ENCODE data around the gene CROCC2.

GRCh38 chr2:240914645-240915525, 8.7 kb downstream of the CROCC2 start:
- TF ChIP-seq ZNF660 (tag by site-specific recombination; IDR thresholded peaks at IDR 0.05) (no peak), ZNF792 (tag by site-specific recombination; IDR thresholded peaks at IDR 0.05) (no peak), ZNF416 (tag by site-specific recombination; IDR thresholded peaks at IDR 0.05) (no peak), ZNF514 (tag by site-specific recombination; IDR thresholded peaks at IDR 0.05) (no peak), ZNF23 (tag by site-specific recombination; IDR thresholded peaks at IDR 0.05; ENCODE audit: borderline replicate concordance) (no peak), ZNF776 (tag by site-specific recombination; IDR thresholded peaks at IDR 0.05; ENCODE audit: borderline replicate concordance) (no peak), SCRT1 (tag by site-specific recombination; IDR thresholded peaks at IDR 0.05; ENCODE audit: borderline replicate concordance) (no peak), ZNF16 (tag by site-specific recombination; IDR thresholded peaks at IDR 0.05; ENCODE audit: low read depth) (no peak), ZNF202 (tag by site-specific recombination; IDR thresholded peaks at IDR 0.05; ENCODE audit: borderline replicate concordance) (no peak), ZNF121 (tag by site-specific recombination; IDR thresholded peaks at IDR 0.05) (no peak), ZNF112 (tag by site-specific recombination; IDR thresholded peaks at IDR 0.05) (no peak)
- TF ChIP-seq, protein P1, sequence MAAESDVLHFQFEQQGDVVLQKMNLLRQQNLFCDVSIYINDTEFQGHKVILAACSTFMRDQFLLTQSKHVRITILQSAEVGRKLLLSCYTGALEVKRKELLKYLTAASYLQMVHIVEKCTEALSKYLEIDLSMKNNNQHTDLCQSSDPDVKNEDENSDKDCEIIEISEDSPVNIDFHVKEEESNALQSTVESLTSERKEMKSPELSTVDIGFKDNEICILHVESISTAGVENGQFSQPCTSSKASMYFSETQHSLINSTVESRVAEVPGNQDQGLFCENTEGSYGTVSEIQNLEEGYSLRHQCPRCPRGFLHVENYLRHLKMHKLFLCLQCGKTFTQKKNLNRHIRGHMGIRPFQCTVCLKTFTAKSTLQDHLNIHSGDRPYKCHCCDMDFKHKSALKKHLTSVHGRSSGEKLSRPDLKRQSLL (tag by site-specific recombination; IDR thresholded peaks at IDR 0.05), result no peak
- TF ChIP-seq, protein P2, sequence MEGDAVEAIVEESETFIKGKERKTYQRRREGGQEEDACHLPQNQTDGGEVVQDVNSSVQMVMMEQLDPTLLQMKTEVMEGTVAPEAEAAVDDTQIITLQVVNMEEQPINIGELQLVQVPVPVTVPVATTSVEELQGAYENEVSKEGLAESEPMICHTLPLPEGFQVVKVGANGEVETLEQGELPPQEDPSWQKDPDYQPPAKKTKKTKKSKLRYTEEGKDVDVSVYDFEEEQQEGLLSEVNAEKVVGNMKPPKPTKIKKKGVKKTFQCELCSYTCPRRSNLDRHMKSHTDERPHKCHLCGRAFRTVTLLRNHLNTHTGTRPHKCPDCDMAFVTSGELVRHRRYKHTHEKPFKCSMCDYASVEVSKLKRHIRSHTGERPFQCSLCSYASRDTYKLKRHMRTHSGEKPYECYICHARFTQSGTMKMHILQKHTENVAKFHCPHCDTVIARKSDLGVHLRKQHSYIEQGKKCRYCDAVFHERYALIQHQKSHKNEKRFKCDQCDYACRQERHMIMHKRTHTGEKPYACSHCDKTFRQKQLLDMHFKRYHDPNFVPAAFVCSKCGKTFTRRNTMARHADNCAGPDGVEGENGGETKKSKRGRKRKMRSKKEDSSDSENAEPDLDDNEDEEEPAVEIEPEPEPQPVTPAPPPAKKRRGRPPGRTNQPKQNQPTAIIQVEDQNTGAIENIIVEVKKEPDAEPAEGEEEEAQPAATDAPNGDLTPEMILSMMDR (tag by site-specific recombination; IDR thresholded peaks at IDR 0.05), result no peak; the same call in 1 of the 2 replicates
